NB4 (cell line): ENCODE measurements around the gene POLR2C.

ENCODE experiments used
- CTCF ChIP-seq: IDR thresholded peaks from one replicate; pipeline ENCODE4 v1.5.1; 2012; ENCODE audit warnings: low read depth, low read length
- MAX ChIP-seq: IDR thresholded peaks from 2 replicates; pipeline ENCODE4 v1.6.1; 2011; ENCODE audit warnings: low read depth, low read length
- POLR2A ChIP-seq: IDR thresholded peaks from 2 replicates; pipeline ENCODE4 v1.6.1; 2011; ENCODE audit warnings: mild to moderate bottlenecking; ENCODE audit not compliant: insufficient read length; ENCODE audit errors: extremely low read depth

DNA sequence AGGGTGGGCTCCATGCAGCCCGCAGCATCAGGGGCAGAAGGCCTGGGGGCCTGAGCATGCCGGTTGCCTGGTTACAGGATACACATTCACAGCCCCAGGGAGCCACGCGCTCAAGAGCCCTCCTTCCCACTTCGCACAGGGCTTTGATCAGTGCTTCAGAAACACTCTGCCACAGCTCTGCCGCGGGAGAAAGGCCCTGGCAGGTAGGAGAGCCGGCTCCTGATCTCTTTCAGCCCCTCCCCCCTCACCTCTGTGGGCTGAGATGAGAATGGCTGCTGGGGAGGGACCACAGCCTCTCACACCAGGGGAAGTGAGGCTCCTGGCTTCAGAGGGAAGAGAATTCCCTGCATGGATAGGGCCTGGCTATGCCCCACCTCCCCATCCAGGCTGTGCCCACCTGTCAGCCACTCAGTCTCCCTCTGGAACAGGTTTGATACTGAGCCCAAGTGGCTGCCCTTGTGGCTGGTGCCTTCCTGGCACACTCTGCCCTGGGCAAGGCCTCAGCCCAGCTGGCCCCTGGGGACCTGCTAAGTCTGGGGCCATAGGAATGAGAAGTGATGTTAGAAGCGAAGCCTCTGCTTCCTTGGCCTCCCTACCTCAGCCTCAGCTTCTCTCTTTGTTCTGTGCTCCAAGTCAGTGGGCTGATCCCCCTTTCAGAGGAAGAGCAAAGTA lies 15.2 kb downstream of the POLR2C start:
- TF ChIP-seq CTCF, result no peak
- TF ChIP-seq MAX, result no peak
- no peak for TF ChIP-seq POLR2A
